CD4-positive, alpha-beta T cell (primary cell): ENCODE data around the gene NOC4L. TPM values are rescaled to one million over a fixed set of nuclear protein-coding genes. Genes with fewer than 3 reads are reported as not detected.

Experiments used
- ATAC-seq: fragments of 200-7000 bp; cut with Tn5 transposase; one replicate; pipeline ENCODE4 v1.10.0; 2022; ENCODE audit warnings: mild to moderate bottlenecking; ENCODE audit not compliant: poor library complexity
- CTCF ChIA-PET: fragments of 350-600 bp; sonication (Branson Sonifier 250); formaldehyde crosslinking; loops from one replicate; lab custom pipeline; 2021; ENCODE audit warnings: antibody characterized with exemption, inconsistent platforms; lab: Charles Lee
- POLR2A ChIA-PET: fragments of 350-600 bp; sonication (Branson Sonifier 250); formaldehyde crosslinking; loops from one replicate; lab custom pipeline; 2021; ENCODE audit warnings: antibody characterized with exemption, inconsistent platforms; lab: Charles Lee
- DNase-seq, 14 experiments: peaks; one replicate each; pipeline ENCODE4 v3.0.0-alpha.2; 2013 to 2020; ENCODE audit warnings: mixed read lengths in 2 of 14
- H3K27ac ChIP-seq, 2 donors: one replicate each; pipeline versions ENCODE4 v1.5.1 to v1.7.0; 2013; ENCODE audit warnings: low read length in 2 of 2, low read depth in 1 of 2, mild to moderate bottlenecking in 1 of 2
- H3K27me3 ChIP-seq, 2 experiments: 1 replicate in 1 of 2; 2 replicates in 1 of 2; pipeline versions ENCODE4 v1.6.1 to v1.7.0; 2013; ENCODE audit warnings: low read length in 2 of 2, control low read depth in 1 of 2, mild to moderate bottlenecking in 1 of 2, moderate library complexity in 1 of 2; ENCODE audit not compliant: insufficient read depth in 2 of 2, control insufficient read depth in 1 of 2
- H3K36me3 ChIP-seq: one replicate; pipeline ENCODE4 v1.6.1; 2013; ENCODE audit warnings: low read length, control low read depth; ENCODE audit not compliant: insufficient read depth
- H3K4me1 ChIP-seq: one replicate; pipeline ENCODE4 v1.6.1; 2013; ENCODE audit warnings: low read length, control low read depth; ENCODE audit not compliant: insufficient read depth
- H3K4me3 ChIP-seq: one replicate; pipeline ENCODE4 v1.5.1; 2013; ENCODE audit warnings: mild to moderate bottlenecking, low read length, moderate library complexity
- H3K9me3 ChIP-seq, 2 experiments: 1 replicate in 1 of 2; 2 replicates in 1 of 2; pipeline versions ENCODE4 v1.6.1 to v1.7.0; 2013; ENCODE audit warnings: low read length in 2 of 2, mild to moderate bottlenecking in 2 of 2, control low read depth in 1 of 2, moderate library complexity in 1 of 2; ENCODE audit not compliant: control insufficient read depth in 1 of 2, insufficient read depth in 1 of 2
- H3K27ac Mint-ChIP-seq: one replicate; pipeline ENCODE4 v1.8.0; 2020; ENCODE audit warnings: mixed read lengths
- H3K27me3 Mint-ChIP-seq: one replicate; pipeline ENCODE4 v1.8.0; 2021; ENCODE audit warnings: mixed read lengths
- H3K36me3 Mint-ChIP-seq: one replicate; pipeline ENCODE4 v1.8.0; 2021; ENCODE audit warnings: low read depth, mixed read lengths
- H3K4me1 Mint-ChIP-seq: one replicate; pipeline ENCODE4 v1.8.0; 2021; ENCODE audit warnings: low read depth, mixed read lengths
- H3K4me3 Mint-ChIP-seq: one replicate; pipeline ENCODE4 v1.8.0; 2020; ENCODE audit warnings: mild to moderate bottlenecking, mixed read lengths
- H3K9me3 Mint-ChIP-seq: one replicate; pipeline ENCODE4 v1.8.0; 2020; ENCODE audit warnings: mixed read lengths
- intact Hi-C, 2 experiments: fragments of 100-400 bp; cut with DNase I in 1 of 2; cut with micrococcal nuclease in 1 of 2; formaldehyde crosslinking; loops; one replicate each; pipeline versions ENCODE4 v1.15.1 to v1.9.0; 2023 to 2025; cut with DNase I, micrococcal nuclease
- total RNA-seq, 174 experiments: library from RNA in 2 of 174; stranded (reverse) in 2 of 174; gene quantifications; one replicate each; pipeline ENCODE4 v1.2.3 and lab custom pipeline; 2021 to 2026
- TF ChIP-seq, protein P1 (sequence below): fragments of 200-600 bp; IDR thresholded peaks from one replicate; pipeline ENCODE4 v1.8.0; 2022; ENCODE audit warnings: antibody characterized with exemption, mild to moderate bottlenecking

NOC4L gene
- total RNA-seq, 2 experiments from 2014 or later: 21.8 to 22.3 TPM

DNA sequence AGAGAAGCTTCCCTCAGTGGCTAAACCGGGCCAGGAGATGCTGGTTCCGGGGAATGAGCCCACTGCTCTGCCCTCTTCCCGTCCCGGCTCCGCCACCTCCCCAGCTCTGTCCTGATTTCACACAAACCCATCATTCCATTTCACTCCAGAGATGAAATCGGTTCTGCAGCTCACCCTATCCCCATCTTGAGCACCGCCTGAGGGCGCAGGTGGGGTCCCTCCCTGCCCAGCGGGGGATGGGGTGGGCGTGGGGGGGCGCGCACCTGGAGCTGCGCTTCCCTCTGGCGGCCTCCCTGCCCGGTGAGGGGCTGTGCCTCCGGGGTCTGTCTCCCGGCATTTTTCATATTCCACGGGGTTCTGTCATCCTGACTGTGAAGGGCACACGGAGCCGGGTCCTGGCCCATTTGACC, 44.7 kb downstream of the NOC4L start:
- Mint-ChIP-seq H3K36me3 (peaks cover 22% of the 10 kb centered on the region), H3K9me3 (peaks cover 7% of the 10 kb centered on the region), H3K4me1 (peaks cover 49% of the 10 kb centered on the region), H3K4me3 (peak overlapping the region; percentile 93), H3K27ac (peak overlapping the region; percentile 86), H3K27me3 (no peaks in the 10 kb centered on the region)
- Histone ChIP-seq H3K27ac (peak overlapping the region; percentile 59 to 62), H3K27me3 (no peaks in the 10 kb centered on the region), H3K4me3 (peak overlapping the region; percentile 91), H3K9me3 (peaks cover 9 to 55% of the 10 kb centered on the region in 2 experiments), H3K36me3 (peaks cover 9% of the 10 kb centered on the region), H3K4me1 (peaks cover 55% of the 10 kb centered on the region)
- POLR2A ChIA-PET: interaction anchor here (0.9 to 2.4 kb wide), 7 partner anchors 10 to 640 kb away, joined by 3 to 35 read pairs (median 4); no protein-coding TSS in a partner anchor
- no peak for ATAC-seq
- CTCF ChIA-PET: interaction anchor here (1.4 kb wide), 1 partner anchor 35 kb away, joined by 5 read pairs; no protein-coding TSS in a partner anchor
- intact Hi-C loops: loop anchor here (1.0 to 5.0 kb wide), 4 partner anchors 37 to 298 kb away; partner anchors contain the start of genes DDX51 (in 1 of the 2) and NOC4L (in 1 of the 2)
- peak in 3 of 14 experiments; percentile 15 to 49 (median 48) for DNase-seq
- TF ChIP-seq, protein P1, sequence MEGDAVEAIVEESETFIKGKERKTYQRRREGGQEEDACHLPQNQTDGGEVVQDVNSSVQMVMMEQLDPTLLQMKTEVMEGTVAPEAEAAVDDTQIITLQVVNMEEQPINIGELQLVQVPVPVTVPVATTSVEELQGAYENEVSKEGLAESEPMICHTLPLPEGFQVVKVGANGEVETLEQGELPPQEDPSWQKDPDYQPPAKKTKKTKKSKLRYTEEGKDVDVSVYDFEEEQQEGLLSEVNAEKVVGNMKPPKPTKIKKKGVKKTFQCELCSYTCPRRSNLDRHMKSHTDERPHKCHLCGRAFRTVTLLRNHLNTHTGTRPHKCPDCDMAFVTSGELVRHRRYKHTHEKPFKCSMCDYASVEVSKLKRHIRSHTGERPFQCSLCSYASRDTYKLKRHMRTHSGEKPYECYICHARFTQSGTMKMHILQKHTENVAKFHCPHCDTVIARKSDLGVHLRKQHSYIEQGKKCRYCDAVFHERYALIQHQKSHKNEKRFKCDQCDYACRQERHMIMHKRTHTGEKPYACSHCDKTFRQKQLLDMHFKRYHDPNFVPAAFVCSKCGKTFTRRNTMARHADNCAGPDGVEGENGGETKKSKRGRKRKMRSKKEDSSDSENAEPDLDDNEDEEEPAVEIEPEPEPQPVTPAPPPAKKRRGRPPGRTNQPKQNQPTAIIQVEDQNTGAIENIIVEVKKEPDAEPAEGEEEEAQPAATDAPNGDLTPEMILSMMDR: no peak

DNA sequence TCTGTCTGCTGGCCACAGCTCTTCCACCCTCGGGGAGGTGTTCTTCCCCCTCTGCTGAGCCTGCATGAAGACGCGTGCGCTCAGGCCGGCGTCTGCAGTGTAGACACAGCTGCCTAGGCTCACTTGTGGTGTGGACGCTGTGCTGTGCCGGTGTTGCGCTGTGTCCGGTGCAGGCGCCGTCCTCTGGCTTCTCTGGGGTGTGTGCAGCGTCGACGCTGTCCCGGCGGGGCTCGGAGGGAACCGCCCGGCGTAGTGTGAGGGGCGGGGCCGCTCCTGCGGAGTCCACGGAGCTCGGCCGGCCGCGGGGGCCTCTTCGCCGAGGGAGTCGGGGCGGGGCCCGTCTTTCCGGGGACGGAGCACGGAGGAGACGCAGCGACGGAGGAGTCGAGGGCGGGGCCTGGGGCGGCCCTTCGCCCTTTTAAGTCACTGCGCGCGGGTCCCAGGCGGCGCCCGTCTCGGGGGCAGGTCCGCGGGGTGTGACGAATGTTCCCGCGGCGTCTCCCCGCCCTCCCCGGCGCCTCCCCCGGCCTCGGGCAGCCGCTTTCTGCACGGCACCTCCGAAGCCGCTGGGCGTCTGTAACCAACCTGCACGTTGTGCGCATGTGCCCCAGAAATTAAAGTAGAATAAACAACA, 45.2 kb downstream of the NOC4L start:
- peak; percentile 86 to 98 (median 94) for DNase-seq
- CTCF ChIA-PET: interaction anchor here (1.4 kb wide), 1 partner anchor 36 kb away, joined by 5 read pairs; no protein-coding TSS in a partner anchor
- H3K27ac ChIP-seq: peak overlapping the region; percentile 64 to 76
- Mint-ChIP-seq H3K36me3 (peaks cover 22% of the 10 kb centered on the region), H3K4me3 (peak overlapping the region; percentile 93), H3K9me3 (peaks cover 6% of the 10 kb centered on the region), H3K27ac (peak overlapping the region; percentile 86), H3K4me1 (peaks cover 45% of the 10 kb centered on the region), H3K27me3 (no peaks in the 10 kb centered on the region)
- TF ChIP-seq, protein P1: no peak
- POLR2A ChIA-PET: interaction anchor here (0.9 to 2.4 kb wide), 7 partner anchors 10 to 640 kb away, joined by 3 to 35 read pairs (median 4); no protein-coding TSS in a partner anchor
- peaks cover 55% of the 10 kb centered on the region for H3K4me1 ChIP-seq
- intact Hi-C loops: loop anchor here (1.0 to 5.0 kb wide), 4 partner anchors 37 to 298 kb away; partner anchors contain the start of genes DDX51 (in 1 of the 2) and NOC4L (in 1 of the 2)
- peak; percentile 87 for ATAC-seq
- no peaks in the 10 kb centered on the region for H3K27me3 ChIP-seq
- H3K9me3 ChIP-seq: peaks cover 10 to 58% of the 10 kb centered on the region in 2 experiments
- H3K4me3 ChIP-seq: peak overlapping the region; percentile 91
- H3K36me3 ChIP-seq: peaks cover 9% of the 10 kb centered on the region

DNA sequence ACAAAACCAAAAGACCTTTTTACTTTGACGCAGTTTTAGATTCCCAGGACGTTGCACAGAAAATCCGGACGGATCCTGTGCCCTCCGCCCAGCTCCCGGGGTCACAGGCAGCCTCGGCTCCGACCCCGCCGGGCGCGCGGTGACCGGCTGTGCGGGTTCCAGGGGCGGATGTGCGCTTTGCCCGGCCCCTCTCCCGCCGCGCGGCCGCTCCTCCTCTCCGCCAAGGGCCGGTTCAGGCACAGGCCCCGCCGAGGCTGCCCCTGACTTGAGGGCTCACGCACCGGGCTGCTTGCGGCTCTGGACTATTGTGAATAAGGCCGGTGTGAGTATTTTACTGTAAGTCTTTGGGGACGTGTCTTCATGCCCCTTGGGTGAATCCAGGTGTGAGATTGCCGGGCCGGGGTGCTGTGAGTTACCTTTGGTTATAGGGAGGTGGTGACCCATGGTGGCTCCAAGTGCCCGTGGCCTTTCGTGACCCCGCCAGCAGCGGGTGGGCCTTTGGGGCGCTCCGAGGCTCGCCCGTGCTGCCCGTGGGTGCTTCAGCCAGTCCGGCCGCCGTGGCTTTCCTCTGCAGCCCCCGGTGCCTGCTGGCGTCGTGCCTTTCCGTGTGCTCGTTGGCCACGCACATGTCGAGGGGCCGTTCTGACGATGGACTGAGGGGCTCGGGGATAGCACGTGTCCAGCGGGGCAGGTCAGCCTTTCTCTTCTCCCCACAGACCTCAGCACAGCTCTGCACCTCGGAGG, 45.9 kb downstream of the NOC4L start:
- peaks cover 42% of the 10 kb centered on the region for H3K4me1 Mint-ChIP-seq
- H3K27me3 Mint-ChIP-seq: no peaks in the 10 kb centered on the region
- intact Hi-C loops: no loop called here
- H3K4me3 Mint-ChIP-seq: peak overlapping the region; percentile 93
- H3K27ac Mint-ChIP-seq: peak overlapping the region; percentile 86
- peaks cover 22% of the 10 kb centered on the region for H3K36me3 Mint-ChIP-seq
- TF ChIP-seq, protein P1: no peak
- ChIA-PET CTCF (interaction anchor here (1.4 kb wide), 1 partner anchor 36 kb away, joined by 5 read pairs; no protein-coding TSS in a partner anchor), POLR2A (interaction anchor here (1.0 to 2.4 kb wide), 5 partner anchors 11 to 45 kb away, joined by 4 to 35 read pairs (median 8); no protein-coding TSS in a partner anchor)
- Histone ChIP-seq H3K27me3 (no peaks in the 10 kb centered on the region), H3K4me3 (peak overlapping the region; percentile 60), H3K4me1 (peaks cover 55% of the 10 kb centered on the region), H3K36me3 (peaks cover 9% of the 10 kb centered on the region), H3K27ac (peak overlapping the region; percentile 64 to 76), H3K9me3 (peaks cover 10 to 60% of the 10 kb centered on the region in 2 experiments)
- peaks cover 6% of the 10 kb centered on the region for H3K9me3 Mint-ChIP-seq
- no peak for DNase-seq
- no peak for ATAC-seq
